NCI-H1436 (cell line): Measurements from ENCODE around the gene UCP3.

Experiments
- DNase-seq: peaks from one replicate; lab custom pipeline; 2025; lab: John Stamatoyannopoulos, UW

Gene UCP3

GRCh38 chr11:73951797-73952196, 57.1 kb downstream of the UCP3 start:
- DNase-seq: no peak

- no peak for DNase-seq
These were observed 57.8 kb downstream of the UCP3 start, which contains the start of gene DNAJB13 for GRCh38 chr11:73950869-73951710. DNAJB13 (plus strand) TSS chr11:73951026; CDS start chr11:73951070, 44 bp downstream.
